Activated CD8-positive, alpha-beta memory T cell treated with anti-CD3 and anti-CD28 coated beads, Interleukin-2, amount 10 ng/mL, durations not matched to agents 7 days and 5 days (primary cell): Measurements from ENCODE around the gene SCGB2A2. TPM values are rescaled to one million over a fixed set of nuclear protein-coding genes. Genes with fewer than 3 reads are reported as not detected.

ENCODE experiments used
- ATAC-seq: fragments of 150-1000 bp; cut with Tn5 transposase; one replicate; pipeline ENCODE4 v1.10.0; 2021; ENCODE audit warnings: moderate library complexity
- CTCF ChIA-PET: fragments of 350-600 bp; sonication (Branson Sonifier 250); formaldehyde crosslinking; loops from one replicate; lab custom pipeline; 2021; ENCODE audit warnings: antibody characterized with exemption; lab: Charles Lee
- DNase-seq: peaks from one replicate; pipeline ENCODE4 v3.0.0-alpha.2; 2020
- H3K27ac Mint-ChIP-seq: one replicate; pipeline ENCODE4 v1.8.0; 2021; ENCODE audit warnings: mild to moderate bottlenecking, mixed read lengths
- H3K27me3 Mint-ChIP-seq: one replicate; pipeline ENCODE4 v1.8.0; 2021; ENCODE audit warnings: mixed read lengths
- H3K36me3 Mint-ChIP-seq: one replicate; pipeline ENCODE4 v1.8.0; 2021; ENCODE audit warnings: mild to moderate bottlenecking, mixed read lengths
- H3K4me1 Mint-ChIP-seq: one replicate; pipeline ENCODE4 v1.8.0; 2021; ENCODE audit warnings: mixed read lengths
- H3K4me3 Mint-ChIP-seq: one replicate; pipeline ENCODE4 v1.8.0; 2021; ENCODE audit warnings: mild to moderate bottlenecking, moderate library complexity, mixed read lengths
- H3K9me3 Mint-ChIP-seq: one replicate; pipeline ENCODE4 v1.8.0; 2022; ENCODE audit warnings: low read depth, mixed read lengths
- total RNA-seq, 2 experiments: library from RNA; stranded (reverse); gene quantifications; one replicate each; pipeline ENCODE4 v1.2.3, GENCODE V29; 2021

Gene SCGB2A2
- total RNA-seq, 2 experiments from 2014 or later, result not detected

- CTCF ChIA-PET, result interaction anchor here (1.0 to 2.6 kb wide), 5 partner anchors 10 to 151 kb away, joined by 3 to 10 read pairs (median 3); no protein-coding TSS in a partner anchor
- Mint-ChIP-seq H3K27me3 (peaks cover 12% of the 10 kb centered on the region), H3K9me3 (no peaks in the 10 kb centered on the region), H3K4me1 (peaks cover 13% of the 10 kb centered on the region), H3K27ac (no peak overlapping the region), H3K4me3 (no peak overlapping the region), H3K36me3 (no peaks in the 10 kb centered on the region)
- no peak for ATAC-seq
- DNase-seq, result no peak
Measured at GRCh38 chr11:62322524-62322923, 52.6 kb downstream of the SCGB2A2 start.

Other genes starting within 250 kb of the SCGB2A2 start
- gene INCENP, start 146.1 kb upstream of the SCGB2A2 start, total RNA-seq, result 100 to 1,000 TPM; 176 to 205 TPM
- not detected for gene SCGB1D1, start 79.9 kb upstream of the SCGB2A2 start, total RNA-seq
- gene SCGB2A1, start 61.5 kb upstream of the SCGB2A2 start, total RNA-seq, result not detected
- gene SCGB1D2, start 27.9 kb upstream of the SCGB2A2 start, total RNA-seq, result not detected
- gene SCGB1D4, start 28.9 kb downstream of the SCGB2A2 start, total RNA-seq, result not detected
- gene ASRGL1, start 67.3 kb downstream of the SCGB2A2 start, total RNA-seq, result 1 to 10 TPM; 3.7 to 9.0 TPM
- not detected for gene SCGB1A1, start 148.9 kb downstream of the SCGB2A2 start, total RNA-seq